ENCODE results near the gene PDZK1. TPM values are rescaled to one million over a fixed set of nuclear protein-coding genes. Genes with fewer than 3 reads are reported as not detected.

Gene PDZK1
- total and polyA plus RNA-seq, 2 experiments from 2014 or later = 0.73 TPM; not detected in 1

DNA sequence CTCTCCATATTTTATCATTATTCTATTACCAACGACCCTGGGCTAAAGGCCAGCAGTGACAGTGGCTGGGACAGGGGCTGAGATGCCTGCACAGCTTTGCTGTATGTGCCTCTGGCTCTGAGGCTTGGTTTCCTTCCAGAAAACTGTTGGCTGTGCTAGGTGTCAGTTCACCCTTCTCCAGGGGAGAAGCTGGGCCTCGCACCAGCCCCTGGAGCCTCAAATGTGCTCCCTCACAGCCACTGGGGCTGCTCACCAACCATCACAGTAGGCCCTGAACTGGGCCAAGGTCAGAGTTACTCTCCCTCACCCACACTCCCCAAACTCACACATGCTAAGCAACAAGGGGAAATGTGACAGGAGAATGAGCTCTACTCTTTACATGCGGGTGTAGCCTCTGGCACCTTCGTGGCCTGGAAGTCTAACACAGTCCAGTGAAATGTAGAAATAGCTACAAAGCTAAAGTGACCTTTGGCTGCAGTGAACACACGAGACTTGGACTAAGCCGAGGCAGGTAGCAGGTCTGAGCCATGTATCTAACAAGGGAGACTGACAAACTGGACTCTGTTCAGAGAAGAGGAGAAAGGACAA, 7.5 kb upstream of the PDZK1 start:
- no peak overlapping the region for H3K4me3 Mint-ChIP-seq
- H3F3A ChIP-seq (replicated peaks; ENCODE audit: low read depth) = no peaks in the 10 kb centered on the region
- no peak for TF ChIP-seq CREB1 (CRISPR knock-in tag; IDR thresholded peaks at IDR 0.05; ENCODE audit: low read depth)
- TF ChIP-seq EZH2phosphoT487 (IDR thresholded peaks at IDR 0.05; ENCODE audit: unreplicated experiment) = no peak
- no peak for TF ChIP-seq STAT1 (IDR thresholded peaks at IDR 0.05; ENCODE audit: unreplicated experiment)
- TF ChIP-seq, protein P1, sequence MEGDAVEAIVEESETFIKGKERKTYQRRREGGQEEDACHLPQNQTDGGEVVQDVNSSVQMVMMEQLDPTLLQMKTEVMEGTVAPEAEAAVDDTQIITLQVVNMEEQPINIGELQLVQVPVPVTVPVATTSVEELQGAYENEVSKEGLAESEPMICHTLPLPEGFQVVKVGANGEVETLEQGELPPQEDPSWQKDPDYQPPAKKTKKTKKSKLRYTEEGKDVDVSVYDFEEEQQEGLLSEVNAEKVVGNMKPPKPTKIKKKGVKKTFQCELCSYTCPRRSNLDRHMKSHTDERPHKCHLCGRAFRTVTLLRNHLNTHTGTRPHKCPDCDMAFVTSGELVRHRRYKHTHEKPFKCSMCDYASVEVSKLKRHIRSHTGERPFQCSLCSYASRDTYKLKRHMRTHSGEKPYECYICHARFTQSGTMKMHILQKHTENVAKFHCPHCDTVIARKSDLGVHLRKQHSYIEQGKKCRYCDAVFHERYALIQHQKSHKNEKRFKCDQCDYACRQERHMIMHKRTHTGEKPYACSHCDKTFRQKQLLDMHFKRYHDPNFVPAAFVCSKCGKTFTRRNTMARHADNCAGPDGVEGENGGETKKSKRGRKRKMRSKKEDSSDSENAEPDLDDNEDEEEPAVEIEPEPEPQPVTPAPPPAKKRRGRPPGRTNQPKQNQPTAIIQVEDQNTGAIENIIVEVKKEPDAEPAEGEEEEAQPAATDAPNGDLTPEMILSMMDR (conservative IDR thresholded peaks at IDR 0.05; ENCODE audit: low read depth in 2 of 2) = no peak
- TF ChIP-seq, protein P2, sequence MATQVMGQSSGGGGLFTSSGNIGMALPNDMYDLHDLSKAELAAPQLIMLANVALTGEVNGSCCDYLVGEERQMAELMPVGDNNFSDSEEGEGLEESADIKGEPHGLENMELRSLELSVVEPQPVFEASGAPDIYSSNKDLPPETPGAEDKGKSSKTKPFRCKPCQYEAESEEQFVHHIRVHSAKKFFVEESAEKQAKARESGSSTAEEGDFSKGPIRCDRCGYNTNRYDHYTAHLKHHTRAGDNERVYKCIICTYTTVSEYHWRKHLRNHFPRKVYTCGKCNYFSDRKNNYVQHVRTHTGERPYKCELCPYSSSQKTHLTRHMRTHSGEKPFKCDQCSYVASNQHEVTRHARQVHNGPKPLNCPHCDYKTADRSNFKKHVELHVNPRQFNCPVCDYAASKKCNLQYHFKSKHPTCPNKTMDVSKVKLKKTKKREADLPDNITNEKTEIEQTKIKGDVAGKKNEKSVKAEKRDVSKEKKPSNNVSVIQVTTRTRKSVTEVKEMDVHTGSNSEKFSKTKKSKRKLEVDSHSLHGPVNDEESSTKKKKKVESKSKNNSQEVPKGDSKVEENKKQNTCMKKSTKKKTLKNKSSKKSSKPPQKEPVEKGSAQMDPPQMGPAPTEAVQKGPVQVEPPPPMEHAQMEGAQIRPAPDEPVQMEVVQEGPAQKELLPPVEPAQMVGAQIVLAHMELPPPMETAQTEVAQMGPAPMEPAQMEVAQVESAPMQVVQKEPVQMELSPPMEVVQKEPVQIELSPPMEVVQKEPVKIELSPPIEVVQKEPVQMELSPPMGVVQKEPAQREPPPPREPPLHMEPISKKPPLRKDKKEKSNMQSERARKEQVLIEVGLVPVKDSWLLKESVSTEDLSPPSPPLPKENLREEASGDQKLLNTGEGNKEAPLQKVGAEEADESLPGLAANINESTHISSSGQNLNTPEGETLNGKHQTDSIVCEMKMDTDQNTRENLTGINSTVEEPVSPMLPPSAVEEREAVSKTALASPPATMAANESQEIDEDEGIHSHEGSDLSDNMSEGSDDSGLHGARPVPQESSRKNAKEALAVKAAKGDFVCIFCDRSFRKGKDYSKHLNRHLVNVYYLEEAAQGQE (IDR thresholded peaks at IDR 0.05; ENCODE audit: unreplicated experiment) = no peak
- TF ChIP-seq, protein P3, sequence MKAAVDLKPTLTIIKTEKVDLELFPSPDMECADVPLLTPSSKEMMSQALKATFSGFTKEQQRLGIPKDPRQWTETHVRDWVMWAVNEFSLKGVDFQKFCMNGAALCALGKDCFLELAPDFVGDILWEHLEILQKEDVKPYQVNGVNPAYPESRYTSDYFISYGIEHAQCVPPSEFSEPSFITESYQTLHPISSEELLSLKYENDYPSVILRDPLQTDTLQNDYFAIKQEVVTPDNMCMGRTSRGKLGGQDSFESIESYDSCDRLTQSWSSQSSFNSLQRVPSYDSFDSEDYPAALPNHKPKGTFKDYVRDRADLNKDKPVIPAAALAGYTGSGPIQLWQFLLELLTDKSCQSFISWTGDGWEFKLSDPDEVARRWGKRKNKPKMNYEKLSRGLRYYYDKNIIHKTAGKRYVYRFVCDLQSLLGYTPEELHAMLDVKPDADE (IDR thresholded peaks at IDR 0.05) = no peak
- no peak for TF ChIP-seq ZNF462 (CRISPR knock-in tag; IDR thresholded peaks at IDR 0.05)
- TF ChIP-seq EZH2 (IDR thresholded peaks at IDR 0.05; ENCODE audit: low read depth, unreplicated experiment) = no peak
- TF ChIP-seq NANOG (IDR thresholded peaks at IDR 0.05; ENCODE audit: borderline replicate concordance) = no peak
- no peak for TF ChIP-seq JUNB (IDR thresholded peaks at IDR 0.05; ENCODE audit: unreplicated experiment)
- TF ChIP-seq POLR2AphosphoS5 (IDR thresholded peaks at IDR 0.05; ENCODE audit: low read depth) = no peak
- TF ChIP-seq ZNF331 (CRISPR knock-in tag; IDR thresholded peaks at IDR 0.05; ENCODE audit: low read depth) = no peak
- TF ChIP-seq ZNF114 (CRISPR knock-in tag; IDR thresholded peaks at IDR 0.05) = no peak
- H3K4me1 Mint-ChIP-seq = peaks cover 4% of the 10 kb centered on the region
- H3K27ac Mint-ChIP-seq = no peak overlapping the region
- H3K4me2 ChIP-seq = no peak overlapping the region
- no peaks in the 10 kb centered on the region for H3K9me2 ChIP-seq (ENCODE audit: insufficient read depth)
- H3K36me3 Mint-ChIP-seq (ENCODE audit: low read depth) = no peaks in the 10 kb centered on the region
- H3K27me3 Mint-ChIP-seq (ENCODE audit: insufficient read depth, low read depth, poor library complexity) = no peaks in the 10 kb centered on the region
- no peak overlapping the region for H3K4me3 ChIP-seq
- DNase-seq (ENCODE audit: low spot score) = no peak
- H3K27ac ChIP-seq (ENCODE audit: low read depth) = no peak overlapping the region
- no peaks in the 10 kb centered on the region for H3K4me1 ChIP-seq (ENCODE audit: insufficient read depth)
- ATAC-seq = no peak
- H3K9me3 Mint-ChIP-seq = no peaks in the 10 kb centered on the region; the same call in 2 of the 3 replicates
- peaks cover 5% of the 10 kb centered on the region; the same call in 1 of the 2 replicates for H3K27me3 ChIP-seq (ENCODE audit: insufficient read depth)
- H4K20me1 ChIP-seq (replicated peaks; ENCODE audit: insufficient read depth) = no peaks in the 10 kb centered on the region
- no peak overlapping the region for H2AFZ ChIP-seq
- no peaks in the 10 kb centered on the region for H3K79me2 ChIP-seq (replicated peaks; ENCODE audit: insufficient read depth)
- H3K36me3 ChIP-seq (ENCODE audit: insufficient read depth) = no peaks in the 10 kb centered on the region
